ENCODE results near the gene HABP2. TPM values are rescaled to one million over a fixed set of nuclear protein-coding genes. Genes with fewer than 3 reads are reported as not detected.

Gene HABP2
- total and polyA plus RNA-seq, 8 donors, result 0.76 to 11.4 (median 3.8) TPM; not detected in 2

GRCh38 chr10:113524539-113525490, 28.0 kb upstream of the HABP2 start:
- Histone ChIP-seq H3K27ac (no peak overlapping the region), H3K9me3 (no peaks in the 10 kb centered on the region), H3K4me3 (no peak overlapping the region), H3K36me3 (no peaks in the 10 kb centered on the region), H3K4me1 (peaks cover 0 to 20% (median 8%) of the 10 kb centered on the region in 4 donors), H3K27me3 (peaks cover 0 to 4% (median 0%) of the 10 kb centered on the region in 3 donors)
- intact Hi-C loops (cut with DNase I; ENCODE audit: low total_unique reads), result no loop called here
- peak in 1 of 2 donors; percentile 17 for DNase-seq
- WGBS, 5 donors, result 80 to 88% (median 85%) methylated on average over 11 of the region's 11 CpGs
- TF ChIP-seq EP300 (IDR thresholded peaks at IDR 0.05) (no peak), POLR2A (IDR thresholded peaks at IDR 0.05) (no peak), POLR2AphosphoS5 (IDR thresholded peaks at IDR 0.05) (no peak), CTCF (IDR thresholded peaks at IDR 0.05) (no peak)

- Histone ChIP-seq H3K27ac (no peak overlapping the region), H3K9me3 (no peaks in the 10 kb centered on the region), H3K36me3 (no peaks in the 10 kb centered on the region), H3K4me3 (no peak overlapping the region), H3K27me3 (peaks cover 0 to 4% (median 0%) of the 10 kb centered on the region in 3 donors), H3K4me1 (peaks cover 0 to 15% (median 5%) of the 10 kb centered on the region in 4 donors)
- TF ChIP-seq POLR2AphosphoS5 (IDR thresholded peaks at IDR 0.05) (no peak), EP300 (IDR thresholded peaks at IDR 0.05) (no peak), CTCF (IDR thresholded peaks at IDR 0.05) (no peak)
- intact Hi-C loops (cut with DNase I; ENCODE audit: low total_unique reads), result no loop called here
- peak in 1 of 2 donors; percentile 8 for DNase-seq
- WGBS, 5 donors, result 81 to 91% (median 84%) methylated on average over 5 of the region's 5 CpGs
These were observed 27.1 kb upstream of the HABP2 start for GRCh38 chr10:113525713-113526112.

GRCh38 chr10:113527211-113527906, 25.5 kb upstream of the HABP2 start:
- intact Hi-C loops (cut with DNase I; ENCODE audit: low total_unique reads), result no loop called here
- WGBS, 5 donors, result 41 to 64% (median 58%) methylated on average over 9 of the region's 9 CpGs
- Histone ChIP-seq H3K36me3 (no peaks in the 10 kb centered on the region), H3K9me3 (no peaks in the 10 kb centered on the region), H3K27me3 (peaks cover 0 to 4% (median 0%) of the 10 kb centered on the region in 3 donors), H3K4me3 (no peak overlapping the region), H3K4me1 (peaks cover 0 to 11% (median 3%) of the 10 kb centered on the region in 4 donors), H3K27ac (no peak overlapping the region)
- TF ChIP-seq POLR2A (IDR thresholded peaks at IDR 0.05), result no peak
- TF ChIP-seq POLR2AphosphoS5 (IDR thresholded peaks at IDR 0.05), result no peak
- TF ChIP-seq EP300 (IDR thresholded peaks at IDR 0.05), result no peak
- no peak for TF ChIP-seq CTCF (IDR thresholded peaks at IDR 0.05)
- peak; percentile 13 to 36 for DNase-seq

- Histone ChIP-seq H3K4me1 (peaks cover 0 to 11% (median 3%) of the 10 kb centered on the region in 4 donors), H3K27me3 (peaks cover 0 to 4% (median 0%) of the 10 kb centered on the region in 3 donors), H3K9me3 (no peaks in the 10 kb centered on the region), H3K4me3 (no peak overlapping the region), H3K36me3 (no peaks in the 10 kb centered on the region), H3K27ac (no peak overlapping the region)
- DNase-seq, result peak in 1 of 2 donors; percentile 7
- WGBS, 5 donors, result 75 to 91% (median 84%) methylated on average over 7 of the region's 7 CpGs
- intact Hi-C loops (cut with DNase I; ENCODE audit: low total_unique reads), result no loop called here
- TF ChIP-seq EP300 (IDR thresholded peaks at IDR 0.05) (no peak), POLR2A (IDR thresholded peaks at IDR 0.05) (no peak), POLR2AphosphoS5 (IDR thresholded peaks at IDR 0.05) (no peak), CTCF (IDR thresholded peaks at IDR 0.05) (no peak)
These were observed 24.0 kb upstream of the HABP2 start for GRCh38 chr10:113528876-113529275.

All from stomach (tissue), 9 donors.